VCaP (cell line): ENCODE results near the gene C1orf174.

Experiments used
- H3K27ac ChIP-seq: fragments of 450-650 bp; 2 replicates; pipeline ENCODE4 v1.5.1; 2017
- TF ChIP-seq, protein P1 (sequence below): fragments of 450-650 bp; conservative IDR thresholded peaks from 2 replicates; pipeline ENCODE4 v1.5.1; 2017; ENCODE audit warnings: mild to moderate bottlenecking, moderate library complexity

Gene C1orf174

DNA sequence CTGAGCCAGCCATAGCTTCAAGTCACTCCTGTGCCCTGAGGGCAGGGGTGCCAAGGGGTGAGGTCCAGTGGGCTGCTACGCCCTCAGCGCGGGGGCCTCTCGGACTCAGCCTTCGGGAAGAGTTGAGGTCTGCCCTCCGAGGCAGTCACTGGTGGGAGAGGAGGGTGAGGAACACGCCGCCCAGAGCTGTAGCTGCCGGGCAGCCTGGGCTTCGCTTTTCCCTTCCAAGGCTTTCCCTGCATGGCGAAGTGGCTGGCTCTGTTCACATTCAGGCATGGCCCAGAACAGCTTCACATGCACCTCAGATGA lies 43.0 kb upstream of the C1orf174 start:
- TF ChIP-seq, protein P1, sequence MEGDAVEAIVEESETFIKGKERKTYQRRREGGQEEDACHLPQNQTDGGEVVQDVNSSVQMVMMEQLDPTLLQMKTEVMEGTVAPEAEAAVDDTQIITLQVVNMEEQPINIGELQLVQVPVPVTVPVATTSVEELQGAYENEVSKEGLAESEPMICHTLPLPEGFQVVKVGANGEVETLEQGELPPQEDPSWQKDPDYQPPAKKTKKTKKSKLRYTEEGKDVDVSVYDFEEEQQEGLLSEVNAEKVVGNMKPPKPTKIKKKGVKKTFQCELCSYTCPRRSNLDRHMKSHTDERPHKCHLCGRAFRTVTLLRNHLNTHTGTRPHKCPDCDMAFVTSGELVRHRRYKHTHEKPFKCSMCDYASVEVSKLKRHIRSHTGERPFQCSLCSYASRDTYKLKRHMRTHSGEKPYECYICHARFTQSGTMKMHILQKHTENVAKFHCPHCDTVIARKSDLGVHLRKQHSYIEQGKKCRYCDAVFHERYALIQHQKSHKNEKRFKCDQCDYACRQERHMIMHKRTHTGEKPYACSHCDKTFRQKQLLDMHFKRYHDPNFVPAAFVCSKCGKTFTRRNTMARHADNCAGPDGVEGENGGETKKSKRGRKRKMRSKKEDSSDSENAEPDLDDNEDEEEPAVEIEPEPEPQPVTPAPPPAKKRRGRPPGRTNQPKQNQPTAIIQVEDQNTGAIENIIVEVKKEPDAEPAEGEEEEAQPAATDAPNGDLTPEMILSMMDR, result no peak
- no peak overlapping the region for H3K27ac ChIP-seq

DNA sequence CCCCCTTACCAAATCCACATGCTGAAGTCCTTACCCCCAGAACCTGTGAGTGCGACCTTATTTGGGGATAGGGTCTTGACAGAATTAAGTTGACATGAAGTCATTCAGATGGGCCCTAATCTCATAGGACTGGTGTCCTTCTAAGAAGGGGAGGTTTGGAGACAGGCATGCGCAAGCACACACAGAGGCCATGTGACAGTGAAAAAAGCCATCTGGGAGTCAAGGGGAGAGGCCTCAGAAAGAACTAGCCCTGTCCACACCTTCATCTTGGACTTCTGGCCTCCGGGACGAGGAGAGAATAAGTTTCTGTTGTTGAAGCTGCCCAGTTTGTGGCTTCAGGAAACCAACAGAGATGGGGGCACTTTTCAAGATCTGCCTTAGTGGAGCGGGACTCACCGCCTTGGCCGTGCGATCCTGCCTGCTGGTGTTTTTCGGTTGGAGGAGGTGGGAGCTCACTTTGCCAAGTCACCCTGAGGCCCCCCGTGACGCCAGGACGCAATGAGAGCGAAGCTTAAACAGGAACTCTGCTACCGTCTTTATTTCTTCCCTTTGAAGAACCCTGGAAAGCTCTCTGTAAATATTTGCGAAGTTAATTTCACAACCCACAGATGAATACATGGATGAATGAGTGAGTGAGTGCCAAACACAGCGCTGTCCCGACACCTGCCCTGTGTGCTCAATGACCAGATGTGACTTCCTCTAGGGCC lies 42.5 kb upstream of the C1orf174 start:
- TF ChIP-seq, protein P1, result no peak
- H3K27ac ChIP-seq, result no peak overlapping the region

DNA sequence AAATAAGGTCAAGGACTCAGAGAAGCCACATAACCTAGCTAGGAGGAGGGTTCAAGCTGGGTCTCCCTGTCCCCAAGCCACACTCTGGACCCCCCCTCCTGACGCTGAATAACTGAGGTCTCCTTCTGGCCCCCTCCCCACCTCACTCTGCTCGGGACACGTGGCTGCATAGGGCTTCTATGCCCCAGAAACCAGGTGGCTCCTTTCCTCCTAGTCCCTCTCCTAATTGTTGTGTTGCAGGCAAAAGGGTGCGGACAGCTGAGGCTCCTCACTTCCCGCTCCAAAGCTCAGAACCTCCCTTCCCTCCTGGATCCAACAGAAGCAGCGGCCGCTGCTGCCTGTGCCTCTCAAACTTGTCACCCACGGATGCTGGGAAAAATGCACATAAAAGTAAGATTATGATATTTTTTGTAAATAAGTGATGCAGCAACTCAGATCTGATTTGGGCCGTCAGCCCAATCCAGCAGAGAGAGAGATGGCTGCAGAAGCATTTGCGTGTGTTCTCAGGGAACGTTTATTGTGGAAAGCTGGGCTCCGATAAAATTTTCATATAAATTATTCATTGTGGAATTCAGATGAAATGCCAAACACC lies 40.8 kb upstream of the C1orf174 start:
- TF ChIP-seq, protein P1, result no peak
- H3K27ac ChIP-seq, result no peak overlapping the region

DNA sequence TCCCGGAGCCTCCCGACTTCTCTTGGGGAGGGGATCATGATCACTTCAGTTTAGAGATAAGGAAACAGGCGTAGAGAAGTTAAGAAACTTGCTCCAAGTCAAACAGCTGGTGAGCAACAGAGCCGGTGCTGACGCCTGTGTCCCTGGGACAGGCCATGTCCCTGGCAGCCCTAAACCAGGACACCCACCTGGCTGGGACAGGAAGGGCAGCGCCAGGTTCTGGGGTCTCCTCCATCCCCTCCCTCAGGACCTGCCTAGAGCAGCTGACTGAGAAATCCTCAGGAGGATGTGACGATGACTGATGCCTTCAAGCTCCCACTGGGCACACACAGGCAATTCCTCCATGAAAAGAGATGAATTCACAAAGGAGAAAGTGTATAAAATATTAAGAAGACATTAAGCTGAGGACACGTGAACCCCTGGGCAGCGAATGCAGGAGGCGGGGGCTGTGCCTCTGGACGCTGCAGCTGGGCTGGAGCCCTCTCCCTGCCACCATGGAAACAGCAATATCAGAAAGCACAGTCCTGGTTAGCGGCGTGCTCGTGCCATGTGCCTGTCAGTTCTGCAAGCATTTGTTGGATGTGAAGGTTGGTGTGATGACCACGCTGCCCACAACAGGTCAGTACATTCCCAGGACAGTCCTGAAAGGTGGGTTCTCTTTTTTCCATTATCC lies 40.1 kb upstream of the C1orf174 start:
- no peak overlapping the region for H3K27ac ChIP-seq
- TF ChIP-seq, protein P1, result no peak

DNA sequence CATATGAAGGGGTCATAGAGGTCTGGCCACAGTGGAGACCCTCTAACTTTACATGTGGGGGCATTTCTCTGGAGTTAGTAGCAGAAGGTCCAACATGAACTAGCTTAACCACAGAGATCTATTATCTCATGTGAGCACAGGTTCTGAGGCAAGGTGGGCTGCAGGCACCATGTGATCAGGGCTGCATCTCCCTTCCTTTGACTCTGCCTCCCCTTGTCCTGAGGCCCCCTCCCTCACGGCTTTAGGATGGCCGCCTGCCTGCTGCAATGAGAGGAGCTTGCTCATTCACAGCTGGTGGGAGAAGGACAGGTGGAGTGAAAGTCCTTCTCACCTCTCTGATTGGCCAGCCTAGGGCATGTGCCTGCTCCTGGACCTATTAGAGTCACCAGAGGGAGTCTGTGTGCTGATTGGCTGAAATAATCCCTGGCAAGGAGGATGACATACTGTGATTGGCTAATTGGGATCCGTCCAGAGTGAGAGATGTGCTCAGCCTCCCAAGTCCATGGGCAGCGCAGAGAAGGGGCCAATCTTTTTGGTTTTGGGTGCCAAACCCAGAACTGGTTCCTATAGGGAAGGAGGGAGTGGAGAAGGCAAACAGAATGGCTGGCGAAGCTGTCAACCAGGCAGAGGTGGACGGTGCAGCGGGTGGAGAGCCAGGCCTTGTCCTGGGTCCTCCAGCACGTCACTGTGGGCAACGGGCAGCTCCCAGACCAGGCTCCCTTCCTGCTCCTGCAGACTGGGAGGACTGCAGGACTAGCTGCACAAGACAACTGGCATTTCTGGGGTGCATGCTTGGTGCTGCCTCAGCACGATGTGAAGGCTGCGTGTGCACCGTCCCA lies 39.4 kb upstream of the C1orf174 start:
- TF ChIP-seq, protein P1, result no peak

DNA sequence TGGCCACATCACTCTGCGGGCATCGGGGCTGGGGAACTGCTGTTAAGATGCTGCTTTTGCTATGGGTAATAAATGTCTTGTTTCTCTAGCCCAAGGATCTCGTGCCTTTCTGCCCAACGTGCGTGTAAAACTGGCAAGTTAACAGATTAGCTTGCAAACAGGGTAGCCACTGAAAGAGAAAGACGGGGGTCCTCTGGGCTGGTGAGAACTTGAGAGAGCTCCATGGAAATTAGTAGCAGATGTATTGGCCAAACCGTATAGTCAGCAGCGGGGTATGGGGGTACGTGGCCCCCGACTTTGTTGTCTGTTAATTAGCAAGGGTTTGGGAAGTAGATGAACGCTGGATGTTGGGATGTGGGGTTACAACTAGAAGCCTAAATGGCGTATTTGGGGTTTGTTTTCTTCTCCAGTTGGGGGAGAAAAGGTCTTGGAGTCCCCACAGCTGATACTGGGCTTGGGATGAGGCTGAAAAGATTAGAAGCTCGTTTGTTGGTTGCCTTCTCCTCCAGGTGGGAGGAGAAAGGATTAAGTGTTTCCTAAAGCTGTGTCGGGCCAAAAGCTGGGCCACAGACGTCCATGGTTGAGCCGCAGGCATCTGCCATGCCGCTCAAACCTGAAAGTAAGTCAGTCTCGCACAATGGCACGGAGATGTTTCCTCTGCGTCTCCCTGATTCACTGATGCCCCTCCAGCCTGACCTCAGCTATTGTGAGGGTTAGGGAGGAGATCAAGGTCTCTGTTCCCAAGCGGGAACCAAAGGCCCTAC lies 32.3 kb upstream of the C1orf174 start:
- TF ChIP-seq, protein P1, result no peak
- H3K27ac ChIP-seq, result no peak overlapping the region

More for the DNA sequence above, 39.4 kb upstream of the C1orf174 start:
- H3K27ac ChIP-seq, result no peak overlapping the region
